Measurements from ENCODE around the gene LYRM2. TPM values are rescaled to one million over a fixed set of nuclear protein-coding genes. Genes with fewer than 3 reads are reported as not detected.

The LYRM2 gene
- total and polyA plus RNA-seq, 9 of the 15 experiments (the other 6 are each of a cell fraction or from before 2014, with no cell fraction given), result 13.9 to 115 (median 42.9) TPM

DNA sequence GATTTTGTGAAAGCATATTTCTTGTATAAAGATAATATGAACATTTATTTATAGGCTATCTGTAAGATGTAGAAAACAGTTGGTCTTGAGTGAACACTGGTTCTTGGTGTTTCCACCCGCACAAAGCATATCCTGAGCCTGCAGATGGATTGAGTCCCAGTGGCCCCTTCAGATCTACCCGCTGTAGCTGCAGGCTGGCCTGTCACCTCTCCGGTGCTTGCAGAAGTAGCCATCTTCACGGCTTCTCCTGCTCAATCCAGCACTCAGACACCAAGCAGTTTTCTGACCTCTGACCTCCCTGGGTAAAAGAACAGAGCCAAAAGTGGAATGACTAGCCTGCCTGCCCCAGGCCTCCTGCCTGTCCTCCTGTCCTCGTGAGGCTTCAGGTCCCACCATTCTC is 22.7 kb downstream of the LYRM2 start:
- CTCF ChIA-PET (ENCODE audit: low intra/inter-chr PET ratio), result no interaction called here
- TF ChIP-seq NR2C1 (IDR thresholded peaks at IDR 0.05) (no peak), NR2C1 (tag; IDR thresholded peaks at IDR 0.05) (0 out of 2 replicates have a peak, but pooled peaks have one; percentile 12), THAP12 (CRISPR knock-in tag; IDR thresholded peaks at IDR 0.05) (no peak), ZNF23 (CRISPR knock-in tag; IDR thresholded peaks at IDR 0.05) (no peak), NCOR1 (IDR thresholded peaks at IDR 0.05) (no peak)
- TF ChIP-seq, protein P1, sequence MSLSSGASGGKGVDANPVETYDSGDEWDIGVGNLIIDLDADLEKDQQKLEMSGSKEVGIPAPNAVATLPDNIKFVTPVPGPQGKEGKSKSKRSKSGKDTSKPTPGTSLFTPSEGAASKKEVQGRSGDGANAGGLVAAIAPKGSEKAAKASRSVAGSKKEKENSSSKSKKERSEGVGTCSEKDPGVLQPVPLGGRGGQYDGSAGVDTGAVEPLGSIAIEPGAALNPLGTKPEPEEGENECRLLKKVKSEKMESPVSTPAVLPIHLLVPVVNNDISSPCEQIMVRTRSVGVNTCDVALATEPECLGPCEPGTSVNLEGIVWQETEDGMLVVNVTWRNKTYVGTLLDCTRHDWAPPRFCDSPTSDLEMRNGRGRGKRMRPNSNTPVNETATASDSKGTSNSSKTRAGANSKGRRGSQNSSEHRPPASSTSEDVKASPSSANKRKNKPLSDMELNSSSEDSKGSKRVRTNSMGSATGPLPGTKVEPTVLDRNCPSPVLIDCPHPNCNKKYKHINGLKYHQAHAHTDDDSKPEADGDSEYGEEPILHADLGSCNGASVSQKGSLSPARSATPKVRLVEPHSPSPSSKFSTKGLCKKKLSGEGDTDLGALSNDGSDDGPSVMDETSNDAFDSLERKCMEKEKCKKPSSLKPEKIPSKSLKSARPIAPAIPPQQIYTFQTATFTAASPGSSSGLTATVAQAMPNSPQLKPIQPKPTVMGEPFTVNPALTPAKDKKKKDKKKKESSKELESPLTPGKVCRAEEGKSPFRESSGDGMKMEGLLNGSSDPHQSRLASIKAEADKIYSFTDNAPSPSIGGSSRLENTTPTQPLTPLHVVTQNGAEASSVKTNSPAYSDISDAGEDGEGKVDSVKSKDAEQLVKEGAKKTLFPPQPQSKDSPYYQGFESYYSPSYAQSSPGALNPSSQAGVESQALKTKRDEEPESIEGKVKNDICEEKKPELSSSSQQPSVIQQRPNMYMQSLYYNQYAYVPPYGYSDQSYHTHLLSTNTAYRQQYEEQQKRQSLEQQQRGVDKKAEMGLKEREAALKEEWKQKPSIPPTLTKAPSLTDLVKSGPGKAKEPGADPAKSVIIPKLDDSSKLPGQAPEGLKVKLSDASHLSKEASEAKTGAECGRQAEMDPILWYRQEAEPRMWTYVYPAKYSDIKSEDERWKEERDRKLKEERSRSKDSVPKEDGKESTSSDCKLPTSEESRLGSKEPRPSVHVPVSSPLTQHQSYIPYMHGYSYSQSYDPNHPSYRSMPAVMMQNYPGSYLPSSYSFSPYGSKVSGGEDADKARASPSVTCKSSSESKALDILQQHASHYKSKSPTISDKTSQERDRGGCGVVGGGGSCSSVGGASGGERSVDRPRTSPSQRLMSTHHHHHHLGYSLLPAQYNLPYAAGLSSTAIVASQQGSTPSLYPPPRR (CRISPR knock-in tag; IDR thresholded peaks at IDR 0.05; ENCODE audit: borderline replicate concordance), result no peak
- TF ChIP-seq, protein P2, sequence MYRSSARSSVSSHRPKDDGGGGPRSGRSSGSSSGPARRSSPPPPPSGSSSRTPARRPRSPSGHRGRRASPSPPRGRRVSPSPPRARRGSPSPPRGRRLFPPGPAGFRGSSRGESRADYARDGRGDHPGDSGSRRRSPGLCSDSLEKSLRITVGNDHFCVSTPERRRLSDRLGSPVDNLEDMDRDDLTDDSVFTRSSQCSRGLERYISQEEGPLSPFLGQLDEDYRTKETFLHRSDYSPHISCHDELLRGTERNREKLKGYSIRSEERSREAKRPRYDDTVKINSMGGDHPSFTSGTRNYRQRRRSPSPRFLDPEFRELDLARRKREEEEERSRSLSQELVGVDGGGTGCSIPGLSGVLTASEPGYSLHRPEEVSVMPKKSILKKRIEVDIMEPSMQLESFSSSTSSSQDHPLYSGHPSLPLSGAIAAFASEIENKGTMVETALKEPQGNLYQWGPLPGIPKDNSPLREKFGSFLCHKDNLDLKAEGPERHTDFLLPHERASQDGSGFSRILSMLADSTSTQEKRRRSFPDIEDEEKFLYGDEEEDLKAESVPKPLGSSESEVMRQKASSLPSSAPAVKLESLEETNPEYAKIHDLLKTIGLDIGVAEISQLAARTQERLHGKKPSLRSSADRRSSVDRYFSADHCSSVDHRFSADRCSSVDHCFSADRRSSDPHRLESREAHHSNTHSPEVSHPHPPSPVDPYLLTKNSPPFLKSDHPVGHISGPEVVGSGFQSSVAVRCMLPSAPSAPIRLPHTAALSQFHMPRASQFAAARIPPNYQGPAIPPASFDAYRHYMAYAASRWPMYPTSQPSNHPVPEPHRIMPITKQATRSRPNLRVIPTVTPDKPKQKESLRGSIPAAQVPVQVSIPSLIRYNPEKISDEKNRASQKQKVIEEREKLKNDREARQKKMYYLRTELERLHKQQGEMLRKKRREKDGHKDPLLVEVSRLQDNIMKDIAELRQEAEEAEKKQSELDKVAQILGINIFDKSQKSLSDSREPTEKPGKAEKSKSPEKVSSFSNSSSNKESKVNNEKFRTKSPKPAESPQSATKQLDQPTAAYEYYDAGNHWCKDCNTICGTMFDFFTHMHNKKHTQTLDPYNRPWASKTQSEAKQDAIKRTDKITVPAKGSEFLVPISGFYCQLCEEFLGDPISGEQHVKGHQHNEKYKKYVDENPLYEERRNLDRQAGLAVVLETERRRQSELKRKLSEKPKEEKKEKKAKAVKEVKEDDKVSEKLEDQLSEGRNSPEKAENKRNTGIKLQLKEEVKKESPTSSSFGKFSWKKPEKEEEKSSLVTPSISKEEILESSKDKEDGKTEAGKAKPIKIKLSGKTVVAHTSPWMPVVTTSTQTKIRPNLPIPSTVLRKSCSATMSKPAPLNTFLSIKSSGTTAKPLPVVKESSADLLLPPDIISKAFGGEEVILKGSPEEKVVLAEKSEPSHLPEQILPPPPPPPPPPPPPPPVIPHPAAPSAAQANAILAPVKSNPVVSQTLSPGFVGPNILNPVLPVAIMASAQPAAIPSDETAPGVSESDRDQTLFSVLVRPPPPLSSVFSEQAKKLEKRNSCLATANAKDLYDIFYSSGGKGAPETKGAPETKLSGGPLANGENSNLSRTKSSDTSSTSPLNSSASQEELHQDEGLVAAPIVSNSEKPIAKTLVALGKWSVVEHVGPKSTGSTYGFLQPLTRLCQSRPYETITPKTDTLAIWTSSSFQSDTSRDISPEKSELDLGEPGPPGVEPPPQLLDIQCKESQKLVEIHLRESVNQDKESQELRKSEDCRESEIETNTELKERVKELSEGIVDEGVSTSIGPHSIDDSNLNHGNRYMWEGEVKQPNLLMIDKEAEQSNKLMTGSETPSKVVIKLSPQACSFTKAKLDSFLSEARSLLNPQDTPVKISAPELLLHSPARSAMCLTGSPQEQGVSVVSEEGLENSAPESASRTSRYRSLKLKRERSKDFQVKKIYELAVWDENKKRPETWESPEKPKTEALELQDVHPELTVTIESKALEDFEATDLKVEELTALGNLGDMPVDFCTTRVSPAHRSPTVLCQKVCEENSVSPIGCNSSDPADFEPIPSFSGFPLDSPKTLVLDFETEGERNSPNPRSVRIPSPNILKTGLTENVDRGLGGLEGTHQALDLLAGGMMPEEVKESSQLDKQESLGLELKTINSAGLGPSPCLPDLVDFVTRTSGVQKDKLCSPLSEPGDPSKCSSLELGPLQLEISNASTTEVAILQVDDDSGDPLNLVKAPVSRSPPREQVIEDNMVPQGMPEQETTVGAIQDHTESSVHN (IDR thresholded peaks at IDR 0.05; ENCODE audit: borderline replicate concordance in 1 of 2, low read depth in 1 of 2), result no peak

More for the DNA sequence above, 22.7 kb downstream of the LYRM2 start:
- H3K79me2 ChIP-seq (ENCODE audit: control insufficient read depth, insufficient read depth, low read length), result no peaks in the 10 kb centered on the region
- H3K4me2 ChIP-seq (ENCODE audit: insufficient read depth, low read length), result no peak overlapping the region
- in situ Hi-C loops (cut with MboI), result loop anchor here (25.0 kb wide), 1 partner anchor 629 kb away; no protein-coding TSS in a partner anchor
- no TSS peak for BruUV-seq (replicated peaks)
- no peak overlapping the region for H3K27ac ChIP-seq (ENCODE audit: extremely low read depth, low read depth, low read length)
- WGBS (ENCODE audit: insufficient coverage, low coverage, missing lambda C conversion rate), result 5% methylated on average over 5 of the region's 5 CpGs
- no peaks in the 10 kb centered on the region for H4K20me1 ChIP-seq (replicated peaks; ENCODE audit: control insufficient read depth, insufficient read depth, low read length)
- FAIRE-seq, result no peak
- no peaks in the 10 kb centered on the region for H3K36me3 ChIP-seq (ENCODE audit: control insufficient read depth, insufficient read depth, low read length)
- no peaks in the 10 kb centered on the region for H3K9me1 ChIP-seq (ENCODE audit: control insufficient read depth, insufficient read depth, low read length)
- peaks cover 14 to 36% of the 10 kb centered on the region in 2 experiments for H3K27me3 ChIP-seq (ENCODE audit: control insufficient read depth in 2 of 2, insufficient read depth in 2 of 2, low read length in 2 of 2)
- POLR2A ChIA-PET, result no interaction called here
- H3K9ac ChIP-seq (ENCODE audit: insufficient read depth in 1 of 2, low read depth in 2 of 2, low read length in 2 of 2), result no peak overlapping the region
- ATAC-seq, result no peak
- H3K4me3 ChIP-seq, result no peak overlapping the region
- H3K9me3 ChIP-seq (replicated peaks; ENCODE audit: control insufficient read depth, insufficient read depth, low read depth, low read length), result no peaks in the 10 kb centered on the region
- no peak overlapping the region for H2AFZ ChIP-seq (ENCODE audit: low read depth, low read length)
- no peak for DNase-seq (ENCODE audit: extremely low read depth in 1 of 4, low spot score in 3 of 4)
- H3K4me1 ChIP-seq (replicated peaks in 1 of 2; ENCODE audit: control insufficient read depth in 2 of 2, insufficient read depth in 2 of 2, low read length in 2 of 2), result no peaks in the 10 kb centered on the region
- intact Hi-C loops (cut with micrococcal nuclease), result no loop called here

Measured in K562 (cell line).